Heart left ventricle (tissue), 16 donors: Measurements from ENCODE around the gene EHD2. TPM values are rescaled to one million over a fixed set of nuclear protein-coding genes. Genes with fewer than 3 reads are reported as not detected.

Source experiments
- ATAC-seq, 4 donors: fragments of 200-7000 bp; cut with Tn5 transposase; one replicate each; pipeline ENCODE4 v1.9.1; 2020 to 2022; ENCODE audit warnings: moderate library complexity in 4 of 4, mild to moderate bottlenecking in 3 of 4, moderate number of reproducible peaks in 1 of 4
- DNase-seq, 5 donors: peaks; one replicate each; pipeline ENCODE4 v3.0.0-alpha.2; 2020
- H3K27ac ChIP-seq, 12 donors: fragments of 200-600 bp; sonication (generic) in 4 of 12; one replicate each; pipeline versions ENCODE4 v1.5.0 to v1.8.0; 2016 to 2022; ENCODE audit warnings: mild to moderate bottlenecking in 2 of 12
- H3K27me3 ChIP-seq, 9 donors: fragments of 200-600 bp; sonication (generic) in 2 of 9; one replicate each; pipeline versions ENCODE4 v1.5.1 to v1.8.0; 2016 to 2022; ENCODE audit warnings: mild to moderate bottlenecking in 3 of 9
- H3K36me3 ChIP-seq, 9 donors: fragments of 200-600 bp; sonication (generic) in 2 of 9; one replicate each; pipeline versions ENCODE4 v1.5.0 to v1.8.0; 2018 to 2022; ENCODE audit warnings: mild to moderate bottlenecking in 2 of 9
- H3K4me1 ChIP-seq, 12 donors: fragments of 200-600 bp; sonication (generic) in 4 of 12; one replicate each; pipeline versions ENCODE4 v1.5.0 to v1.8.0; 2016 to 2022; ENCODE audit warnings: mild to moderate bottlenecking in 3 of 12
- H3K4me3 ChIP-seq, 12 donors: fragments of 200-600 bp; sonication (generic) in 4 of 12; one replicate each; pipeline versions ENCODE4 v1.5.0 to v1.8.0; 2017 to 2022; ENCODE audit warnings: mild to moderate bottlenecking in 9 of 12, moderate library complexity in 4 of 12
- H3K9me3 ChIP-seq, 12 donors: fragments of 200-600 bp; sonication (generic) in 4 of 12; one replicate each; pipeline versions ENCODE4 v1.5.0 to v1.8.0; 2016 to 2022; ENCODE audit warnings: mild to moderate bottlenecking in 1 of 12
- CTCF ChIP-seq, 12 donors: fragments of 200-600 bp; sonication (generic) in 4 of 12; IDR thresholded peaks; one replicate each; pipeline versions ENCODE4 v1.5.0 to v1.8.0; 2018 to 2022; ENCODE audit warnings: antibody characterized with exemption in 12 of 12, mild to moderate bottlenecking in 5 of 12
- POLR2A ChIP-seq, 2 donors: fragments of 450-650 bp; IDR thresholded peaks; one replicate each; pipeline ENCODE4 v1.6.1; 2017; ENCODE audit warnings: antibody characterized with exemption in 2 of 2, mild to moderate bottlenecking in 2 of 2, moderate library complexity in 2 of 2
- WGBS, 4 donors: extraction: QIAGEN DNeasy Blood & Tissue Kit in 2 of 4; methylation state at CpG; one replicate each; pipeline versions ENCODE4 v1.1.5 to v1.1.7; 2013 to 2018; 5-methylcytosine and 5-hydroxymethylcytosine counted together
- intact Hi-C, 10 donors: fragments of 100-400 bp; cut with DNase I; formaldehyde crosslinking; loops; one replicate each; pipeline versions ENCODE4 v1.11.1 to v1.14.2; 2022
- polyA plus RNA-seq, 2 donors: library from polyadenylated mRNA; stranded (reverse); fragments of 200-250 nt; gene quantifications; one replicate each; pipeline ENCODE4 v1.2.3, GENCODE V29; 2013
- total RNA-seq, 9 donors: library from RNA; depleted of rRNA in 2 of 9; stranded (reverse); fragments of >200 nt in 2 of 9; fragmentation: NEBNext Ultra II Directional in 3 of 9; extraction: Animal tissue kit (Norgen Biotek cat#: 25700) in 3 of 9; gene quantifications; one replicate each; pipeline versions ENCODE4 v1.1.0 to v1.2.4, GENCODE V29; 2016 to 2023
- donor health status: ischemic (EF 13 %, LVEDD 7.1; RV severe dilation, severe dysfunction).
- donor health status: healthy with polysubstance abuse.
- donor health status: DM: no; HTN: yes; CAD: no.
- donor health status: DM: no; HTN: no; CAD: no.
- donor health status: ischemic (EF 25% LVEDD 6.9; RV normal size, moderate dysfunction).
- donor health status: ischemic (EF 25% LVEDD 5.7; RV mildly dilated, moderate dysfunction).
- donor health status: healthy.
- donor health status: DM: yes; HTN: yes; CAD: no.
- donor health status: ischemic (EF 35%, LVEDD 5.7; RV mildly dilated, moderate dysfunction).
- donor health status: nonischemic (EF 11% LVEDD 7.7; RV severe dilation, severe dysfunction).
- donor health status: DM: yes; HTN: yes; CAD: no.
- donor health status: PGD.
- donor health status: ischemic (EF 29% LVEDD 5.4; RV normal size, mild dysfunction).
- donor health status: nonischemic (EF 23%, LVEDD 6.1; RV moderate dilation, normal function).

EHD2 gene
- total and polyA plus RNA-seq, 11 donors = 30.6 to 133 (median 45.1) TPM

GRCh38 chr19:47695533-47696262 lies 17.5 kb upstream of the EHD2 start:
- Histone ChIP-seq H3K27me3 (no peaks in the 10 kb centered on the region), H3K27ac (peak overlapping the region in 1 of 12 donors; percentile 43), H3K36me3 (peaks cover 0 to 64% (median 43%) of the 10 kb centered on the region in 9 donors), H3K4me3 (no peak overlapping the region), H3K9me3 (no peaks in the 10 kb centered on the region), H3K4me1 (peaks cover 0 to 8% (median 4%) of the 10 kb centered on the region in 12 donors)
- intact Hi-C loops = loop anchor here in 7 of 10 donors (5.0 to 10.0 kb wide), 9 partner anchors 83 to 401 kb away; partner anchors contain the start of genes NAPA (in 5 of the 7) and BICRA (in 3 of the 7)
- peak in 1 of 5 donors; percentile 11 for DNase-seq
- 85 to 90% (median 86%) methylated on average over 26 of the region's 26 CpGs for WGBS, 4 donors
- no peak for TF ChIP-seq POLR2A (IDR thresholded peaks at IDR 0.05)
- no peak for TF ChIP-seq CTCF (IDR thresholded peaks at IDR 0.05)
- no peak for ATAC-seq

GRCh38 chr19:47696635-47697034 lies 16.6 kb upstream of the EHD2 start:
- Histone ChIP-seq H3K4me1 (peaks cover 0 to 8% (median 4%) of the 10 kb centered on the region in 12 donors), H3K27me3 (no peaks in the 10 kb centered on the region), H3K4me3 (no peak overlapping the region), H3K9me3 (no peaks in the 10 kb centered on the region), H3K27ac (no peak overlapping the region), H3K36me3 (peaks cover 0 to 62% (median 45%) of the 10 kb centered on the region in 9 donors)
- no peak for TF ChIP-seq POLR2A (IDR thresholded peaks at IDR 0.05)
- TF ChIP-seq CTCF (IDR thresholded peaks at IDR 0.05) = no peak
- intact Hi-C loops = loop anchor here in 7 of 10 donors (5.0 to 10.0 kb wide), 9 partner anchors 84 to 402 kb away; partner anchors contain the start of genes NAPA (in 5 of the 7) and BICRA (in 3 of the 7)
- 86 to 96% (median 90%) methylated on average over 7 to 8 of the region's 8 CpGs for WGBS, 4 donors
- DNase-seq = no peak
- no peak for ATAC-seq

GRCh38 chr19:47697863-47698609 lies 15.2 kb upstream of the EHD2 start:
- Histone ChIP-seq H3K27ac (peak overlapping the region in 6 of 12 donors; percentile 20 to 76 (median 43)), H3K27me3 (no peaks in the 10 kb centered on the region), H3K4me3 (no peak overlapping the region), H3K4me1 (peaks cover 0 to 8% (median 4%) of the 10 kb centered on the region in 12 donors), H3K36me3 (peaks cover 0 to 62% (median 44%) of the 10 kb centered on the region in 9 donors), H3K9me3 (no peaks in the 10 kb centered on the region)
- peak; percentile 93 to 99 (median 97) for TF ChIP-seq CTCF (IDR thresholded peaks at IDR 0.05)
- no peak for TF ChIP-seq POLR2A (IDR thresholded peaks at IDR 0.05)
- WGBS, 4 donors = 43 to 47% (median 45%) methylated on average over 21 of the region's 21 CpGs
- ATAC-seq = peak; percentile 65 to 86 (median 84)
- DNase-seq = peak; percentile 69 to 87 (median 77)
- intact Hi-C loops = loop anchor here (1.0 to 10.0 kb wide), 14 partner anchors 86 to 403 kb away; partner anchors contain the start of genes NAPA (in 7 of the 10) and BICRA (in 4 of the 10)
